ENCODE measurements around the gene NRCAM.

DNA sequence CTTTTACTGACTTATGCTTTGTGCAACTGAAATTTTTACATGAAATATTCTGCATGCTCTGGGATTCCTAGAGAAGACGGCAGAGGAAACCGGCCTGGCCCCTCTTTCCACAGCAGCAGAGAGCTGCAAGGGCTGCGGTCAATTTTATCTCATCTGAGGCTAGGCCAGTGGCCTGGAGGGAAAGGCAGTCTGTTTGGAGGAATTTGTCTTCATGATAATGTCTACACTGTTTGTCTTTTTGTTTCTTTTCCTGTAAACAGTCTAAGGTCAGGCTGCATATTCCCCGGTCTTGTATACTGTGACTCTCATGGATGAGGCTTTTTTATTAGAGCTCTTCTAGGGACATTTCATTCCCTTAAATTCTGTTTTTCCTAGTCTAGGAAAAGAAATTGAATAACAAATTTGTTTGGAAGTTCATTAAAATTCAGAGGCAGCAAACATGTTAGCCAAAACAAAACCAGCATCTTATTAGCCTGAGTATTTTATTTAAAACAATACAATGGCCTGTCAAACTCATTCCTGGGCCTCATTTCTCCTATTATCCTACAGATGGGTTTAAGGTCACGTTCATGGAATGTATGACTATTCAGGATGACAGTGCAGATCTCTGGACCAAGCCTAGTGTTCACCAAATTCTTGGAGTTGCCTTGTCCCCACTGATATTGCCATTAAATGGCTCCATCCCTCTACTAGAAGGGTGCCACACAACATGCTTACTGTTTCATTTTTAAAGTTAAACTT lies 352.5 kb downstream of the NRCAM start:
- TF ChIP-seq GATA2 (IDR thresholded peaks at IDR 0.05; ENCODE audit: low read depth, low read length) (no peak), GATA3 (IDR thresholded peaks at IDR 0.05; ENCODE audit: low read depth, low read length) (no peak)
